H1 (cell line): ENCODE results near the gene CLEC16A. TPM values are rescaled to one million over a fixed set of nuclear protein-coding genes. Genes with fewer than 3 reads are reported as not detected.

Source experiments
- CTCF ChIA-PET: fragments of 300-600 bp; sonication (Branson Sonifier 250); formaldehyde crosslinking; loops from one replicate; lab custom pipeline; 2021; ENCODE audit not compliant: partially characterized antibody; lab: Charles Lee
- POLR2A ChIA-PET: fragments of 300-600 bp; sonication (Branson Sonifier 250); formaldehyde crosslinking; loops from one replicate; lab custom pipeline; 2021; ENCODE audit warnings: inconsistent platforms; ENCODE audit not compliant: partially characterized antibody; lab: Charles Lee
- DNase-seq, 2 experiments: peaks; one replicate each; pipeline versions ENCODE4 v3.0.0 to v3.0.0-alpha.2; 2010 to 2022; ENCODE audit warnings: low spot score in 2 of 2, low read depth in 1 of 2, mixed read lengths in 1 of 2
- FAIRE-seq: peaks from 2 replicates; lab custom pipeline; 2011; peaks lifted over from hg19 to GRCh38; lab: Jason Lieb, UNC
- H2AFZ ChIP-seq: 2 replicates; pipeline ENCODE4 v1.8.1; 2012; ENCODE audit warnings: low read length, inconsistent platforms
- H2AK5ac ChIP-seq: 2 replicates; pipeline ENCODE4 v1.6.1; 2013; ENCODE audit warnings: low read depth, low read length
- H2BK120ac ChIP-seq: replicated peaks from 2 replicates; pipeline ENCODE3; 2013; ENCODE audit warnings: low read depth, low read length, inconsistent platforms
- H2BK12ac ChIP-seq: 2 replicates; pipeline ENCODE4 v1.6.1; 2013; ENCODE audit warnings: low read depth, low read length
- H2BK15ac ChIP-seq: 2 replicates; pipeline ENCODE4 v1.6.1; 2013; ENCODE audit warnings: low read length
- H2BK20ac ChIP-seq: 2 replicates; pipeline ENCODE4 v1.6.1; 2013; ENCODE audit warnings: low read length
- H2BK5ac ChIP-seq: 2 replicates; pipeline ENCODE4 v1.6.1; 2013; ENCODE audit warnings: low read depth, low read length
- H3K14ac ChIP-seq: 2 replicates; pipeline ENCODE4 v1.6.1; 2013; ENCODE audit warnings: inconsistent platforms; ENCODE audit not compliant: insufficient read length
- H3K18ac ChIP-seq: 2 replicates; pipeline ENCODE4 v1.6.1; 2013; ENCODE audit warnings: low read length; ENCODE audit errors: extremely low read depth
- H3K23ac ChIP-seq: 2 replicates; pipeline ENCODE4 v1.6.1; 2013; ENCODE audit warnings: inconsistent platforms; ENCODE audit not compliant: insufficient read length
- H3K23me2 ChIP-seq: 2 replicates; pipeline ENCODE4 v1.6.1; 2013; ENCODE audit warnings: low read depth, low read length
- H3K27ac ChIP-seq: 2 replicates; pipeline ENCODE4 v1.6.1; 2011; ENCODE audit warnings: low read depth, low read length, inconsistent platforms
- H3K27me3 ChIP-seq, 4 experiments: replicated peaks in 1 of 4; 1 replicate in 1 of 4; 2 replicates in 3 of 4; pipeline versions ENCODE4 v1.6.1 to v1.8.1; 2011 to 2013; ENCODE audit warnings: low read length in 3 of 4, mild to moderate bottlenecking in 3 of 4, inconsistent platforms in 2 of 4, mixed read lengths in 2 of 4, moderate library complexity in 1 of 4; ENCODE audit not compliant: control insufficient read depth in 3 of 4, insufficient read depth in 3 of 4; ENCODE audit errors: extremely low read depth in 1 of 4
- H3K36me3 ChIP-seq, 4 experiments: 2 replicates each; pipeline versions ENCODE4 v1.6.1 to v1.8.1; 2011 to 2013; ENCODE audit warnings: mild to moderate bottlenecking in 4 of 4, low read length in 3 of 4, moderate library complexity in 2 of 4, control low read depth in 1 of 4, inconsistent platforms in 1 of 4; ENCODE audit not compliant: insufficient read depth in 4 of 4, control insufficient read depth in 2 of 4
- H3K4ac ChIP-seq: replicated peaks from 2 replicates; pipeline ENCODE3; 2013; ENCODE audit warnings: low read length, low read depth, mixed read lengths, inconsistent platforms; ENCODE audit not compliant: insufficient read length
- H3K4me1 ChIP-seq, 4 experiments: replicated peaks in 1 of 4; 1 replicate in 1 of 4; 2 replicates in 3 of 4; pipeline versions ENCODE4 v1.6.1 to v1.8.1; 2011 to 2013; ENCODE audit warnings: low read length in 3 of 4, inconsistent platforms in 2 of 4, mixed read lengths in 1 of 4; ENCODE audit not compliant: insufficient read depth in 4 of 4, control insufficient read depth in 3 of 4
- H3K4me2 ChIP-seq, 2 experiments: 2 replicates each; pipeline versions ENCODE4 v1.6.1 to v1.8.1; 2011 to 2013; ENCODE audit warnings: low read depth in 2 of 2, low read length in 2 of 2, control low read depth in 1 of 2, inconsistent platforms in 1 of 2, mild to moderate bottlenecking in 1 of 2; ENCODE audit not compliant: insufficient read depth in 1 of 2
- H3K4me3 ChIP-seq, 4 experiments: fragments of 200-600, 300-600 bp in 1 of 4; sonication (generic), shearing (Covaris generic), sonication (Bioruptor Twin) in 1 of 4; 2 replicates each; pipeline versions ENCODE4 v1.5.1 to v1.8.1; 2011 to 2016; ENCODE audit warnings: low read length in 4 of 4, low read depth in 3 of 4, control low read depth in 2 of 4, inconsistent platforms in 2 of 4, mild to moderate bottlenecking in 2 of 4, mixed read lengths in 1 of 4, moderate library complexity in 1 of 4; ENCODE audit not compliant: insufficient read depth in 2 of 4; ENCODE audit errors: extremely low read depth in 1 of 4
- H3K56ac ChIP-seq: replicated peaks from 2 replicates; pipeline ENCODE3; 2013; ENCODE audit warnings: low read depth, mild to moderate bottlenecking, mixed read lengths, low read length, inconsistent platforms; ENCODE audit not compliant: insufficient read length
- H3K79me1 ChIP-seq: 2 replicates; pipeline ENCODE4 v1.6.1; 2013; ENCODE audit warnings: low read depth, low read length, control low read depth
- H3K79me2 ChIP-seq, 2 experiments: 2 replicates each; pipeline versions ENCODE4 v1.6.1 to v1.8.1; 2012 to 2013; ENCODE audit warnings: low read length in 2 of 2, mild to moderate bottlenecking in 2 of 2, inconsistent platforms in 1 of 2; ENCODE audit not compliant: insufficient read depth in 2 of 2, control insufficient read depth in 1 of 2
- H3K9ac ChIP-seq, 4 experiments: replicated peaks in 1 of 4; 1 replicate in 1 of 4; 2 replicates in 3 of 4; pipeline versions ENCODE4 v1.6.1 to v1.8.1; 2011 to 2013; ENCODE audit warnings: low read depth in 3 of 4, low read length in 3 of 4, control low read depth in 2 of 4, mild to moderate bottlenecking in 2 of 4, moderate library complexity in 2 of 4, inconsistent platforms in 1 of 4; ENCODE audit errors: extremely low read depth in 1 of 4
- H3K9me3 ChIP-seq, 2 experiments: 2 replicates each; pipeline versions ENCODE4 v1.6.1 to v1.8.1; 2012 to 2013; ENCODE audit warnings: mild to moderate bottlenecking in 2 of 2, moderate library complexity in 2 of 2, control low read depth in 1 of 2, inconsistent platforms in 1 of 2, low read depth in 1 of 2, low read length in 1 of 2, mixed read lengths in 1 of 2; ENCODE audit not compliant: insufficient read depth in 2 of 2
- H4K20me1 ChIP-seq, 2 experiments: replicated peaks in 1 of 2; 2 replicates each; pipeline versions ENCODE3 to v1.8.1; 2011 to 2013; ENCODE audit warnings: inconsistent platforms in 2 of 2, low read length in 2 of 2, mild to moderate bottlenecking in 1 of 2; ENCODE audit not compliant: insufficient read depth in 2 of 2, control insufficient read depth in 1 of 2
- H4K5ac ChIP-seq: 2 replicates; pipeline ENCODE4 v1.6.1; 2013; ENCODE audit warnings: low read length, low read depth, mixed read lengths, inconsistent platforms; ENCODE audit not compliant: insufficient read length
- H4K8ac ChIP-seq: 2 replicates; pipeline ENCODE4 v1.8.0; 2013; ENCODE audit warnings: mild to moderate bottlenecking, moderate library complexity, low read length, inconsistent platforms; ENCODE audit not compliant: insufficient read depth; ENCODE audit errors: extremely low read depth
- H4K91ac ChIP-seq: replicated peaks from 2 replicates; pipeline ENCODE3; 2013; ENCODE audit warnings: low read length, mixed read lengths, inconsistent platforms; ENCODE audit not compliant: insufficient read length
- ATF2 ChIP-seq: IDR thresholded peaks from 2 replicates; pipeline ENCODE4 v1.6.1; 2012; ENCODE audit warnings: low read length, inconsistent platforms
- CEBPB ChIP-seq: IDR thresholded peaks from 2 replicates; pipeline ENCODE4 v1.6.1; 2012; ENCODE audit warnings: low read depth, low read length
- EGR1 ChIP-seq: IDR thresholded peaks from 2 replicates; pipeline ENCODE4 v1.6.1; 2011; ENCODE audit warnings: low read depth, low read length, borderline replicate concordance
- POLR2AphosphoS5 ChIP-seq: IDR thresholded peaks from 2 replicates; pipeline ENCODE4 v1.6.1; 2011; ENCODE audit warnings: low read depth, low read length
- POU5F1 ChIP-seq: IDR thresholded peaks from 2 replicates; pipeline ENCODE4 v1.6.1; 2011; ENCODE audit warnings: low read depth, mild to moderate bottlenecking, low read length, moderate library complexity
- RXRA ChIP-seq: IDR thresholded peaks from 2 replicates; pipeline ENCODE4 v1.6.1; 2011; ENCODE audit warnings: low read depth, mild to moderate bottlenecking, low read length, moderate library complexity; ENCODE audit not compliant: insufficient read depth
- SIRT6 ChIP-seq: IDR thresholded peaks from one replicate; pipeline ENCODE4 v1.7.1; 2012; ENCODE audit warnings: low read length, inconsistent platforms
- SIX5 ChIP-seq: IDR thresholded peaks from 2 replicates; pipeline ENCODE4 v1.6.1; 2011; ENCODE audit warnings: mild to moderate bottlenecking, low read depth, low read length
- TCF12 ChIP-seq: IDR thresholded peaks from 2 replicates; pipeline ENCODE4 v1.6.1; 2011; ENCODE audit warnings: low read depth, mild to moderate bottlenecking, low read length
- WGBS, 2 experiments: shearing (Covaris generic) in 1 of 2; methylation state at CpG; one replicate each; pipeline versions ENCODE4 v1.1.6 to v1.1.7; 2013 to 2015; ENCODE audit warnings: low lambda C conversion rate in 2 of 2, mixed read lengths in 2 of 2, inconsistent platforms in 1 of 2, low coverage in 1 of 2, missing lambda C conversion rate in 1 of 2; ENCODE audit not compliant: insufficient replicate concordance in 2 of 2, insufficient coverage in 1 of 2, insufficient read length in 1 of 2; ENCODE audit errors: extremely low coverage in 1 of 2, missing lambda C conversion rate in 1 of 2; 5-methylcytosine and 5-hydroxymethylcytosine counted together
- polyA plus RNA-seq, 7 experiments: library from polyadenylated mRNA; depleted of rRNA in 3 of 7; stranded (reverse) in 5 of 7; unstranded in 2 of 7; fragments of >200 nt in 5 of 7; fragments of 200-250 nt in 2 of 7; gene quantifications; 1 replicate in 5 of 7; 2 replicates in 1 of 7; 4 replicates in 1 of 7; pipeline versions ENCODE4 v1.2.1 to v1.2.3, GENCODE V29; 2011 to 2013; ENCODE audit warnings: missing spikeins in 2 of 7, mixed read lengths in 2 of 7
- total RNA-seq: library from RNA; stranded (reverse); fragmentation: NEBNext Ultra II Directional; extraction: Animal tissue kit (Norgen Biotek cat#: 25700); gene quantifications from 2 replicates; pipeline ENCODE4 v1.2.1, GENCODE V29; 2021

CLEC16A gene
- total and polyA plus RNA-seq, 2 of the 8 experiments (the other 6 are each of a cell fraction or from before 2014, with no cell fraction given) = 7.6 to 19.3 TPM

- Histone ChIP-seq H3K23ac (no peak overlapping the region), H3K4me3 (no peak overlapping the region), H3K79me1 (no peaks in the 10 kb centered on the region), H3K23me2 (no peaks in the 10 kb centered on the region), H2AK5ac (no peak overlapping the region), H2BK15ac (no peak overlapping the region), H4K20me1 (peaks cover 1 to 8% of the 10 kb centered on the region in 2 experiments), H3K4me2 (no peak overlapping the region), H3K4me1 (peaks cover 0 to 3% (median 0%) of the 10 kb centered on the region in 4 experiments; a peak in 1 of 7 replicates), H2BK12ac (no peak overlapping the region), H3K4ac (no peak overlapping the region), H3K9me3 (no peaks in the 10 kb centered on the region), H3K27me3 (no peaks in the 10 kb centered on the region), H4K5ac (no peak overlapping the region), H4K91ac (no peak overlapping the region), H4K8ac (no peak overlapping the region), H3K79me2 (no peaks in the 10 kb centered on the region), H3K18ac (no peak overlapping the region), H2BK5ac (no peak overlapping the region), H3K27ac (no peak overlapping the region), H3K9ac (no peak overlapping the region), H3K14ac (no peak overlapping the region), H2AFZ (no peak overlapping the region), H2BK120ac (no peak overlapping the region), H3K36me3 (peaks cover 2 to 11% (median 5%) of the 10 kb centered on the region in 4 experiments; a peak in 5 of 8 replicates), H2BK20ac (no peak overlapping the region), H3K56ac (no peak overlapping the region)
- WGBS, 2 experiments = 82% methylated on average over 11 of the region's 11 CpGs; no CpG with 5 or more reads in 1 of the 2 experiments
- ChIA-PET POLR2A (interaction anchor here (0.7 to 2.5 kb wide), 2 partner anchors 9 to 12 kb away, joined by 3 to 6 read pairs; no protein-coding TSS in a partner anchor), CTCF (interaction anchor here (1.0 to 1.6 kb wide), 3 partner anchors 9 to 22 kb away, joined by 3 to 7 read pairs (median 5); no protein-coding TSS in a partner anchor)
- DNase-seq (no peak), FAIRE-seq (no peak)
- TF ChIP-seq EGR1 (no peak), RXRA (no peak), SIX5 (no peak), SIRT6 (no peak), TCF12 (no peak), POLR2AphosphoS5 (no peak), CEBPB (no peak), POU5F1 (no peak), ATF2 (no peak)
Measured at GRCh38 chr16:10927497-10928112, 16.8 kb upstream of the CLEC16A start.
